HG03280 (cell line): ENCODE data around the gene BRD7.

Experiments
- ATAC-seq: cut with Tn5 transposase; IDR thresholded peaks from one replicate; pipeline ENCODE4 v1.9.1; 2021; ENCODE audit warnings: mild to moderate bottlenecking, moderate library complexity; ENCODE audit not compliant: unreplicated experiment

Gene BRD7

DNA sequence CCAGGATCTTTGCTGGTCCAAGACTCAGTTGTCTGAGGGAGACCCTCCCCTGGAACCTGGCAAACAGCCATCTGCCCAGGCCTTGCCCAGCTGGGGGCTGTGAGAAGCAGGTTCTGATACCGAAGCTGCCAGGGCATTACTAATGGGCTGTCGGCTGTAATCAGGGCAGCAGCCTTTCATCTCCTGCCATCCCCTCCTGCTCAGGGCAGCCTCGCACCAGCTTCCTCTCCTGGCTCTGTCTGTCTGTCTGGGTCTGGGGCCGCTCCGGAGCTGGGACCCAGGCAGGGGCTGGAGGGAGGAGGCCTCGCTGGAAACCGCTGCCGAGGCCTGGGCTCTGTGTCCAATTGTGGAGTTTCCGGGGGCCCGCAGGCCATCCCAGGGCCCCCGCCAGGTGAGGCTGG is 21.6 kb upstream of the BRD7 start:
- ATAC-seq: no peak

DNA sequence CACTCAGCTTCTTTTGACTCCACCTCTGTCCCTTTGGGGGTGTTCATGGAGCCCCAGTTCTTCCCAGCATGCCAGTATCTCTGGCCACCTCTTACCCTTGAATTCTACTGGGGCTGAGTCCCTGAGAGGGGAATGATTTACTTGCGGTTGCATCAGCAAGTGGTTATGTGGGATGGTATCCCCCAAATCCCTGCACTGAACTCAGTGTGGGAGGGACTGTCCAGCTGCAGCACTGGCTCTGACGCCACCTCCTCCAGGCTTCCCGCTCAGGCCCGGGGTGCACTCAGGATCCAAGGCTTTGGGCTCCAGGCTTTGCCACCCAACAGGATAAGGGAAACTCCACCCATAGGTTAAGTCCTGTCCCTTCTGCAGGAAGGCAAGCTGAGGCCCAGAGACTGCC is 21.1 kb upstream of the BRD7 start:
- no peak for ATAC-seq

- ATAC-seq: no peak
Observed at GRCh38 chr16:50388496-50388895, 19.7 kb upstream of the BRD7 start.

- ATAC-seq: no peak
Observed at GRCh38 chr16:50386774-50387173, 18.0 kb upstream of the BRD7 start.

- no peak for ATAC-seq
Observed at GRCh38 chr16:50386139-50386538, 17.4 kb upstream of the BRD7 start.

- no peak for ATAC-seq
Observed at GRCh38 chr16:50384500-50385135, 15.8 kb upstream of the BRD7 start.

- no peak for ATAC-seq
Observed at GRCh38 chr16:50381679-50382440, 13.1 kb upstream of the BRD7 start.

GRCh38 chr16:50378417-50378816 is 9.6 kb upstream of the BRD7 start:
- ATAC-seq: no peak

DNA sequence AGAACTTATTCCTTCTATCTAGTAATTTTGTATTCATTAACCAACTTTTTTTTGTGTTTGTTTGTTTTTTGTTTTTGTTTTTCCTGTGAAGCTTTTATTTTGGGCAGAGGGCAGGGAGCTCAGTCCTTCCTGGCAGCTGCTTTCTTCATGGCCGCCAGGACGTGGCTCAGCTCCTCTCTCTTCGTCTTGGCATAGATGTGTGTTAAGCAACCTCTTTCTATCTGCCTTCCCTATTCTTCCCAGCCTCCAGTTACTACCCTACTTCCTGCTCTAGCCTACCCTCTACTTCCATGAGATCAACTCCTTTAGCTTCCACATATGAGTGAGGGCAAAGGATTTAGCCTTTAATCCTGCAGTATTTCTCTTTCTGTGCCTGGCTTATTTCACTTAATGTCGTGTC is 8.2 kb upstream of the BRD7 start:
- ATAC-seq: no peak

DNA sequence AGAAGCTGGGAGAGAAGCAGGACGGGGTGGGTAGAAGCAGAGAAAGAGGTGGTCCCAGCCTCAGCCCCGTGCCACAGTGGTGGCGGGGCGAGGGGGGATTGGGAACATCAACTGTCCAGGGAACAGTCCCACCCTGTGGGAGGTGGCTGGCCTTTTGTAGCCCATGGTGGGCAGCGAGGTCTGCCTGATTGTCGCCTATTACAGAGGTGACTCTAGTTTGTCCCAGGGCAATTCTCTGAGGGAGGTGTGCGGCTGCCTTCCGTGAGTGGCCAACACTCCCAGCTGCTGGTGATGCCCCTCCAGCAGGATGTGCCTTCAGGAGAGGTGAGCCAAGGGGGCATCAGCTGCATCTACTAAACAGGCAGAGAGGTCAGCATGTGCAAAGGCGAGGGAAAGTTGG is 5.0 kb upstream of the BRD7 start:
- ATAC-seq: no peak

DNA sequence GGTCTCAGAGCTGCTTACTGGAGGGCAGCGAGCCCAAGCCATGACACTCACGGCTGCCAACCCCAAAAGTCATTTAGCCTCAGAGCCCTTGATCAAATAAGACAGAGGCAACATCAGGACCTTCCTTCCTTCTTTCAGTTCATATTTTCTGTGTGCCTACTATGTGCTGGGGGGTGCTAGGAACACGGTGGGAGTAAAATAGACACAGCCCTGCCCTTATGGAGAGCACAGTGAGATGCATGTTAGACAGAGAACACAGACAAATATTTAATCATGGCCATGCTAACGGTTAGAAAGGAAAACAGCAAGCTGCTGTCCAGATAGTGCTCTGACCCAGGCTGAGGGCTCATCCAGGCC is 4.5 kb upstream of the BRD7 start:
- ATAC-seq: no peak

- no peak for ATAC-seq
Observed at GRCh38 chr16:50372611-50373344, 4.0 kb upstream of the BRD7 start.

GRCh38 chr16:50371936-50372595 is 3.3 kb upstream of the BRD7 start:
- ATAC-seq: no peak

DNA sequence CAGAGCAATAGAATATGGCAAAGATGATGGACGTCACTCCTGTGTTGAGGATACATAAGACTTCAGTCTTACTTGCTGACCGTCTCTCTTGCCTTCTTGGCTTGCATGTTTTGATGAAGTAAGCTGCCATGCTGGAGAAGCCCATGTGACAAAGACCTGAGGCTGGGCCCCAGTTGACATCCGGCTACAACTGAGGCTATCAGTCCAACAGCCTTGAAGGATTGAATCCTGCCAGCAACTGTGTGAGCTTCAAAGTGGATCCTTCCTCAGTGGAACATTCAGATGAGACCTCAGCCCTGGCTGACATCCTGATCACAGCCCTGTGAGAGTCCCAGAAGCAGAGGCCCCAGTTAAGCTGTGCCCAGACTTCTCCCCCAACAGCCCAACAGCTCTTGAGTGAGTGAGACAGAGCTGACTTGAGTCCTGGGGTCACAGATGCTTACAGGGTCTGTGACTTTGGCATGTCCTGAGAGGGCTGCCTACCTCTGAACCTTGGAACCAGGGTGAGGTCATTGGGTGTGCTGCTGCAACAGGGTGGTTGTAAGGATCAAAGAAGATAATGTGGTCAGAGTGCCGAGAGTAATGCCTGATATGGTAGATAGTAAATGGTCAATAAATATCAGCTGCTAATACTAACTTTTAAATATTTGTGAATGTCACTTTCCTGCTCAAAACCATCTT is 2.4 kb upstream of the BRD7 start:
- no peak for ATAC-seq

GRCh38 chr16:50369133-50369804 is 481 bp upstream of the BRD7 start:
- ATAC-seq: no peak

- ATAC-seq: no peak
Observed at GRCh38 chr16:50367777-50368409, 895 bp downstream of the BRD7 start.

DNA sequence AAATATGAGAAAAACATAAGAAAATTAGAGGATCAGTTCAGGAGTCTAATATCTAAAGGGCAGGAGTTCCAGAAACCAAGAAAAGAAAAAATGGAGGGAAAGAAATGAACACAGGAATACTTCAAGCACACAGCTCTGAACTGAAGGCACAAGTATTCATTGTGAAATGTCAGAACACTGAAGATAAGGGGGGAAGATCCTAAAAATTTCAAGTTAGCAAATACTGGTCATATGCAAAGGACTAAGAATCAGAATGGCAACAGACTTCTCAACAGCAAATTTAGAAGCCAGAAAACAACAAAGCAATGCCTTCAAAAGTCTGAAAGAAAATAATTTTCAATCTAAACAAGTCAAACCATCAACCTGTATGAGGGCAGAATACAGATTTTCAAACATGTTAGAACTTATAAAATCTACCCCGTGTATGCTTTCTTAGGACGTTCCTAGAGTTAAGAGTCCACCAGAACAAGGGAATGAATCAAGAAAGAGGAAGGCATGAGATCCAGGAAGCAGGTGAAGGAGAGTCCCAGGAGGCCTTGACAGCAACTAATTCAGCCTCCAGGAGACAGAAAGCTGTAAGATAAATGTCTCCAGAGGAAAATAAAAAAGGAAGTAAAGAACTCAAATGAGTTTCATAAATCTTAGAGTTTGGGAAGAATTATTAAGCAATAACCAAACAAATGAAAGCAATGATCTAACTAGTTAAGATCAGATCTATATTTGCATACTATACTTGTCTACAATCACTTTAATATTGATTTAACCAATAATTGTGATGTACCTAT is 2.8 kb downstream of the BRD7 start:
- ATAC-seq: no peak

DNA sequence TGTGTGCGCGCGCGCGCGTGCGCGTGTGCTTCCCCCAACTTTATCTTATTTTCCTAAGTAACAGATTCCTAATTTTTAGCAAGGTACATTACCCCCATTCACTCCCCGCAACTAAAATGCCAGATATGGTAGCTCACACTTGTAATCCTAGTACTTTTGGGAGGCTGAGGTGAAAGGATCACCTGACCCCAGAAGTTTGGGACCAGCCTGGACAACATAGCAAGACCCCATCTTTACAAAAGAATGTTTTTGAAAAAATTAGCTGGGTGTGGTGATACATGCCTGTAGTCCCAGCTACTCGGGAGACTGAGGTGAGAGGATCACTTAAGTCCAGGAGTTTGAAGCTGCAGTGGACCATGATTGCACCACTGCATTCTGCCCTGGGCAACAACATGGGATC is 5.1 kb downstream of the BRD7 start:
- ATAC-seq: no peak

DNA sequence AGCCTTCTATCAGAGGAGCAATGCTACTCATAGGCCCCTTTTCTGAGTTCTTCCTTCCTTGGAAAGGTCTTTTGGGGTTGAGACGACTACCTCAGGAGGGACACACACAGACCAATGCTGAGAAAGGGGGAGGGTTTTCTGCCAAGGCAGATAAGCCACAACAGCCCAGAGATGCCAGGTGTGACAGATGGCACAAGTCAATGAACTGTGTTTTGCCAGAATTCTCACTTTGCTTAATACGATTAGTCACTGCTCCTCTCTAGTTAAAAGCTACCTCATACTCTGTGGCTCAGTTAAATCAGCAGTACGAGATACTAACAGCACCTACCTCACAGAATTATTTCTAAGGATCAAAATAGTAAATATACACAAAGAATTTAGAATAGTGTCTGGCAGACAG is 8.0 kb downstream of the BRD7 start:
- ATAC-seq: no peak
